Stimulated activated CD4-positive, alpha-beta T cell treated with anti-CD3 and anti-CD28 coated beads, TNF-alpha, amount 100 ng/mL, for 4 hours (primary cell): ENCODE data around the gene TROAP.

Experiments used
- DNase-seq, 3 experiments: peaks; one replicate each; pipeline ENCODE4 v3.0.0-alpha.2; 2020; ENCODE audit warnings: low read depth in 3 of 3

The TROAP gene

GRCh38 chr12:49342066-49342913, 19.2 kb downstream of the TROAP start:
- DNase-seq = peak; percentile 46 to 60 (median 47)

GRCh38 chr12:49342914-49343731, 20.1 kb downstream of the TROAP start:
- DNase-seq = peak in 1 of 3 experiments; percentile 42

- no peak for DNase-seq
Measured at GRCh38 chr12:49344486-49345050, 21.5 kb downstream of the TROAP start.

- DNase-seq = no peak
Measured at GRCh38 chr12:49345051-49345824, 22.2 kb downstream of the TROAP start.

- no peak for DNase-seq
Measured at GRCh38 chr12:49345825-49346658, 23.0 kb downstream of the TROAP start.

GRCh38 chr12:49346659-49347310, 23.7 kb downstream of the TROAP start, which contains the start of gene DNAJC22:
TSS of gene DNAJC22 (plus strand) at chr12:49346888. CDS start at chr12:49348873, 1,985 bp downstream.
- peak in 1 of 3 experiments; percentile 21 for DNase-seq

GRCh38 chr12:49347311-49348193, 24.5 kb downstream of the TROAP start:
- peak; percentile 53 to 66 (median 63) for DNase-seq

GRCh38 chr12:49348781-49349180, 25.7 kb downstream of the TROAP start:
- no peak for DNase-seq

GRCh38 chr12:49349266-49349665, 26.2 kb downstream of the TROAP start:
- no peak for DNase-seq

GRCh38 chr12:49352351-49352750, 29.3 kb downstream of the TROAP start:
- no peak for DNase-seq

GRCh38 chr12:49355913-49356312, 32.9 kb downstream of the TROAP start:
- no peak for DNase-seq

- no peak for DNase-seq
Measured at GRCh38 chr12:49357103-49357678, 34.1 kb downstream of the TROAP start.

- no peak for DNase-seq
Measured at GRCh38 chr12:49358483-49359141, 35.6 kb downstream of the TROAP start.

- no peak for DNase-seq
Measured at GRCh38 chr12:49359671-49360070, 36.6 kb downstream of the TROAP start.

GRCh38 chr12:49362077-49362476, 39.0 kb downstream of the TROAP start:
- DNase-seq = no peak

GRCh38 chr12:49364989-49365388, 41.9 kb downstream of the TROAP start:
- no peak for DNase-seq

- DNase-seq = no peak
Measured at GRCh38 chr12:49365542-49365941, 42.5 kb downstream of the TROAP start.

GRCh38 chr12:49366096-49366651, 43.1 kb downstream of the TROAP start:
- DNase-seq = no peak
